OCI-LY7 (cell line): ENCODE data around the gene DBI. TPM values are rescaled to one million over a fixed set of nuclear protein-coding genes. Genes with fewer than 3 reads are reported as not detected.

ENCODE experiments used
- BruUV-seq: library from RNA; stranded (reverse); fragments of 400-500 nt; replicated peaks from 2 replicates; lab custom pipeline; 2021; lab: Mats Ljungman, UMichigan
- CTCF ChIA-PET: fragments of 300-600 bp; sonication (Branson Sonifier 250); formaldehyde crosslinking; loops from one replicate; lab custom pipeline; 2022; ENCODE audit warnings: antibody characterized with exemption; ENCODE audit not compliant: unreplicated experiment; lab: Charles Lee
- POLR2A ChIA-PET: fragments of 300-600 bp; sonication (Branson Sonifier 250); formaldehyde crosslinking; loops from one replicate; lab custom pipeline; 2022; ENCODE audit warnings: antibody characterized with exemption; lab: Charles Lee
- DNase-seq: peaks from one replicate; pipeline ENCODE4 v3.0.0-alpha.2; 2015; ENCODE audit warnings: low spot score
- H2AFZ ChIP-seq: fragments of 200-600 bp; sonication (generic), shearing (Covaris generic); 2 replicates; pipeline ENCODE4 v1.6.1; 2014; ENCODE audit warnings: mild to moderate bottlenecking, antibody characterized with exemption, low read length, moderate library complexity
- H3K27ac ChIP-seq: fragments of 200-600 bp; sonication (generic); 2 replicates; pipeline ENCODE4 v1.5.1; 2014; ENCODE audit warnings: mixed run types, low read depth, mild to moderate bottlenecking, moderate library complexity, low read length, inconsistent platforms; ENCODE audit not compliant: poor library complexity, severe bottlenecking
- H3K36me3 ChIP-seq: fragments of 200-600 bp; sonication (generic); 2 replicates; pipeline ENCODE4 v1.6.1; 2014; ENCODE audit warnings: mild to moderate bottlenecking, antibody characterized with exemption, low read length, moderate library complexity, mixed read lengths; ENCODE audit not compliant: insufficient read depth
- H3K4me1 ChIP-seq: fragments of 200-600 bp; sonication (generic); 2 replicates; pipeline ENCODE4 v1.5.1; 2014; ENCODE audit warnings: mild to moderate bottlenecking, low read length; ENCODE audit not compliant: insufficient read depth, poor library complexity, severe bottlenecking
- H3K4me2 ChIP-seq: fragments of 200-600 bp; sonication (generic); 2 replicates; pipeline ENCODE4 v1.6.1; 2014; ENCODE audit warnings: mild to moderate bottlenecking, low read length
- H3K4me3 ChIP-seq: fragments of 200-600 bp; sonication (generic); 2 replicates; pipeline ENCODE4 v1.5.1; 2014; ENCODE audit warnings: mild to moderate bottlenecking, low read depth, low read length; ENCODE audit not compliant: poor library complexity, severe bottlenecking
- H3K79me2 ChIP-seq: fragments of 200-600 bp; sonication (generic); 2 replicates; pipeline ENCODE4 v1.6.1; 2016; ENCODE audit warnings: low read depth, mild to moderate bottlenecking, low read length, moderate library complexity, mixed read lengths; ENCODE audit not compliant: insufficient read depth
- H3K9me2 ChIP-seq: fragments of 200-600 bp; sonication (generic); 2 replicates; pipeline ENCODE4 v1.6.1; 2016; ENCODE audit warnings: mild to moderate bottlenecking, low read length, mixed read lengths; ENCODE audit not compliant: insufficient read depth
- H3K9me3 ChIP-seq: fragments of 200-600 bp; sonication (generic); 2 replicates; pipeline ENCODE4 v1.6.1; 2014; ENCODE audit warnings: mild to moderate bottlenecking, mixed run types, low read length, mixed read lengths
- H4K20me1 ChIP-seq: fragments of 200-600 bp; sonication (generic); 2 replicates; pipeline ENCODE4 v1.6.1; 2014; ENCODE audit warnings: mild to moderate bottlenecking, antibody characterized with exemption, low read length, moderate library complexity, mixed read lengths; ENCODE audit not compliant: insufficient read depth
- EZH2phosphoT487 ChIP-seq: fragments of 200-600 bp; sonication (generic); IDR thresholded peaks from 2 replicates; pipeline ENCODE4 v1.6.1; 2018; ENCODE audit warnings: low read depth, borderline replicate concordance, mild to moderate bottlenecking, mixed run types, antibody characterized with exemption, low read length, moderate library complexity, mixed read lengths
- intact Hi-C: fragments of 100-400 bp; cut with micrococcal nuclease; formaldehyde crosslinking; loops from one replicate; pipeline ENCODE4 v1.10.0; 2022; ENCODE audit not compliant: unreplicated experiment
- total RNA-seq, 2 experiments: library from RNA; depleted of rRNA in 1 of 2; stranded (reverse); fragments of >200 nt in 1 of 2; shearing (Covaris generic) in 1 of 2; gene quantifications; 2 replicates each; pipeline ENCODE4 v1.2.3, GENCODE V29; 2014 to 2022
- TF ChIP-seq, protein P1 (sequence below): fragments of 200-600 bp; sonication (generic); conservative IDR thresholded peaks from 2 replicates; pipeline ENCODE4 v1.5.1; 2014; ENCODE audit warnings: mild to moderate bottlenecking, antibody characterized with exemption, low read length, moderate library complexity, mixed read lengths

The DBI gene
- total RNA-seq, 2 experiments from 2014 or later, result 293 to 309 TPM

- Histone ChIP-seq H4K20me1 (no peaks in the 10 kb centered on the region), H3K9me2 (no peaks in the 10 kb centered on the region), H3K79me2 (no peaks in the 10 kb centered on the region), H3K4me2 (no peak overlapping the region), H2AFZ (no peak overlapping the region), H3K9me3 (no peaks in the 10 kb centered on the region), H3K4me3 (no peak overlapping the region), H3K27ac (no peak overlapping the region), H3K4me1 (peaks cover 25% of the 10 kb centered on the region), H3K36me3 (no peaks in the 10 kb centered on the region)
- ChIA-PET CTCF (no interaction called here), POLR2A (interaction anchor here (0.7 kb wide), 1 partner anchor 8 kb away, joined by 3 read pairs; no protein-coding TSS in a partner anchor)
- TF ChIP-seq, protein P1, sequence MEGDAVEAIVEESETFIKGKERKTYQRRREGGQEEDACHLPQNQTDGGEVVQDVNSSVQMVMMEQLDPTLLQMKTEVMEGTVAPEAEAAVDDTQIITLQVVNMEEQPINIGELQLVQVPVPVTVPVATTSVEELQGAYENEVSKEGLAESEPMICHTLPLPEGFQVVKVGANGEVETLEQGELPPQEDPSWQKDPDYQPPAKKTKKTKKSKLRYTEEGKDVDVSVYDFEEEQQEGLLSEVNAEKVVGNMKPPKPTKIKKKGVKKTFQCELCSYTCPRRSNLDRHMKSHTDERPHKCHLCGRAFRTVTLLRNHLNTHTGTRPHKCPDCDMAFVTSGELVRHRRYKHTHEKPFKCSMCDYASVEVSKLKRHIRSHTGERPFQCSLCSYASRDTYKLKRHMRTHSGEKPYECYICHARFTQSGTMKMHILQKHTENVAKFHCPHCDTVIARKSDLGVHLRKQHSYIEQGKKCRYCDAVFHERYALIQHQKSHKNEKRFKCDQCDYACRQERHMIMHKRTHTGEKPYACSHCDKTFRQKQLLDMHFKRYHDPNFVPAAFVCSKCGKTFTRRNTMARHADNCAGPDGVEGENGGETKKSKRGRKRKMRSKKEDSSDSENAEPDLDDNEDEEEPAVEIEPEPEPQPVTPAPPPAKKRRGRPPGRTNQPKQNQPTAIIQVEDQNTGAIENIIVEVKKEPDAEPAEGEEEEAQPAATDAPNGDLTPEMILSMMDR, result no peak
- TF ChIP-seq EZH2phosphoT487, result no peak
- DNase-seq, result no peak
- intact Hi-C loops, result no loop called here
- no TSS peak for BruUV-seq
Observed at GRCh38 chr2:119341684-119342083, 25.1 kb upstream of the DBI start.

DNA sequence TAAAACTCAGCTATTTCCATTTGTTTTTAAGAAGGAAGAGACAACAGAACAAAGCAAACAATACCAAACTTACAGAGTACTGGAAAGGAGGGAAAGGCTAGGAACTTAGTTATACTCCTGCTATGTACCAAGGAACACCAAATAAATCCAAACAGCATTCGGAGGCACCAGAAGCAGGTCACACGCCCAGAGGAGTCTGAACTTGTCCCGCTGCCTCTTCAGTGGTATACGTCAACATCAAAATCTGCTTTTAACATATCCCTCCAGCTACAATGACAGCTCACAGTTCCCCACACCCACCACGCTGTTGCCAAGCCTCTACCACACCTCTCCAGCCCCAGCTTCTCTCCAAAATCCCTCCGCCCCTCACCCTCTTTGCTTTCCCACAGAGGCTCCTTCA, 17.5 kb upstream of the DBI start:
- TF ChIP-seq, protein P1, result no peak
- TF ChIP-seq EZH2phosphoT487, result no peak
- ChIA-PET POLR2A (interaction anchor here (0.5 to 10.6 kb wide), 7 partner anchors 9 to 44 kb away, joined by 3 to 124 read pairs (median 6); partner anchors contain the start of genes C2orf76 and DBI), CTCF (interaction anchor here (1.5 kb wide), 1 partner anchor 10 kb away, joined by 4 read pairs; no protein-coding TSS in a partner anchor)
- H3K27ac ChIP-seq, result no peak overlapping the region
- BruUV-seq, result no TSS peak
- H3K4me1 ChIP-seq, result peaks cover 42% of the 10 kb centered on the region
- no peaks in the 10 kb centered on the region for H3K9me2 ChIP-seq
- peaks cover 11% of the 10 kb centered on the region; the same call in 1 of the 2 replicates for H3K9me3 ChIP-seq
- no peak overlapping the region for H3K4me2 ChIP-seq
- peaks cover 3% of the 10 kb centered on the region; the same call in 1 of the 2 replicates for H3K79me2 ChIP-seq
- intact Hi-C loops, result no loop called here
- H4K20me1 ChIP-seq, result no peaks in the 10 kb centered on the region
- no peak for DNase-seq
- no peak overlapping the region for H3K4me3 ChIP-seq
- no peak overlapping the region for H2AFZ ChIP-seq
- H3K36me3 ChIP-seq, result no peaks in the 10 kb centered on the region

- no peaks in the 10 kb centered on the region for H3K9me2 ChIP-seq
- H3K79me2 ChIP-seq, result peaks cover 3% of the 10 kb centered on the region; the same call in 1 of the 2 replicates
- intact Hi-C loops, result no loop called here
- peak overlapping the region; percentile 91 for H2AFZ ChIP-seq
- ChIA-PET POLR2A (interaction anchor here (0.9 to 10.6 kb wide), 13 partner anchors 9 to 46 kb away, joined by 3 to 124 read pairs (median 5); partner anchors contain the start of genes C2orf76 and DBI), CTCF (interaction anchor here (0.9 to 3.3 kb wide), 4 partner anchors 14 to 42 kb away, joined by 3 to 20 read pairs (median 4); partner anchors contain the start of genes C2orf76 and DBI)
- peaks cover 54% of the 10 kb centered on the region for H3K4me1 ChIP-seq
- no peaks in the 10 kb centered on the region for H4K20me1 ChIP-seq
- H3K27ac ChIP-seq, result peak overlapping the region; percentile 96
- H3K4me3 ChIP-seq, result no peak overlapping the region
- no TSS peak for BruUV-seq
- no peaks in the 10 kb centered on the region for H3K36me3 ChIP-seq
- peak overlapping the region; percentile 57 for H3K4me2 ChIP-seq
- DNase-seq, result peak; percentile 57
- peaks cover 11% of the 10 kb centered on the region; the same call in 1 of the 2 replicates for H3K9me3 ChIP-seq
- TF ChIP-seq, protein P1, result peak; percentile 67
- TF ChIP-seq EZH2phosphoT487, result no peak
Observed at GRCh38 chr2:119350311-119350998, 16.3 kb upstream of the DBI start.
